ENCODE measurements around the gene IL17REL.

IL17REL gene

GRCh38 chr22:50044485-50045118 lies 32.0 kb upstream of the IL17REL start:
- no peak for TF ChIP-seq CTCF (IDR thresholded peaks at IDR 0.05; ENCODE audit: low read depth, low read length)
- no peak overlapping the region for H3K4me3 ChIP-seq (ENCODE audit: low read depth, low read length)

GRCh38 chr22:50041361-50042065 lies 28.9 kb upstream of the IL17REL start:
- no peak for TF ChIP-seq CTCF (IDR thresholded peaks at IDR 0.05; ENCODE audit: low read depth, low read length)
- no peak overlapping the region for H3K4me3 ChIP-seq (ENCODE audit: low read depth, low read length)

- TF ChIP-seq CTCF (IDR thresholded peaks at IDR 0.05; ENCODE audit: low read depth, low read length): no peak
- H3K4me3 ChIP-seq (ENCODE audit: low read depth, low read length): no peak overlapping the region
Measured at GRCh38 chr22:50040717-50041116, 28.2 kb upstream of the IL17REL start.

GRCh38 chr22:50039669-50040443 lies 27.3 kb upstream of the IL17REL start:
- no peak overlapping the region for H3K4me3 ChIP-seq (ENCODE audit: low read depth, low read length)
- no peak for TF ChIP-seq CTCF (IDR thresholded peaks at IDR 0.05; ENCODE audit: low read depth, low read length)

- H3K4me3 ChIP-seq (ENCODE audit: low read depth, low read length): no peak overlapping the region
- TF ChIP-seq CTCF (IDR thresholded peaks at IDR 0.05; ENCODE audit: low read depth, low read length): no peak
Measured at GRCh38 chr22:50035976-50036724, 23.6 kb upstream of the IL17REL start.

GRCh38 chr22:50035131-50035881 lies 22.7 kb upstream of the IL17REL start:
- no peak for TF ChIP-seq CTCF (IDR thresholded peaks at IDR 0.05; ENCODE audit: low read depth, low read length)
- H3K4me3 ChIP-seq (ENCODE audit: low read depth, low read length): no peak overlapping the region

All from WI38 (cell line).